ENCODE data around the gene SFXN2.
A peak's percentile ranks its signal among the peaks of the same experiment; 100 is the strongest.

SFXN2 gene

DNA sequence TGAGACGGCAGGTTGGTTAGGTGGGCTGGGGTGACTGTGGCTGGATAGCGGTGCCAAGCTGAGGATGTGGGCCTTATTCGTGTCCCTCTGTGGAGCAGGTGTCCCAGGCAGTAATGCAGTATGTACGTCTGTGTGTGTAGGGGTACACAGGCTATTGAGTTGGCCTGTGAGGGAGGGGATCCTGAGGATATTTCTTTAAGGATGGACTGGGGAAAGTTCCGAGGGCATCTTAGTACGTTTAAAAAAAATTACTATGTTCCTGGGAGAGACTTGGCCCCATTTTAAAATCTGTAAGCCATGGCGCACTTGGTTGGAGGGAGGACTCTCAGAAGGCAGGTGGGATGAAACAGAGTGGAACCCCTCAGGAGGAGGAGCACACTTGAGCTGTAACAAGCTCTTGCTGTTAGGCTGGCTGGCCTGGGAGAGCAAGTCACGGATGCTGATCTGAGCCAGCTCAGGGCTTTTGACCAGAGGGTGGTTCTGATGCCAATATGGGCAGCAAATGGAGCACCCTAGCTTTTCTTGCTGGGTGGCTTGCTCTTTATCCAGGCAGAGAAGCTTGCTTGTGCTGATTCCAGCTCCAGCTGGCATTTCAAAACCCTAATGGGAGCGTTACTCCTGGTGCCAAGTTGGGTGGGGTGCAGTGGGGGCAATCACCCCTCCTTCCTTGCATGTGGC is 30.1 kb downstream of the SFXN2 start:
- H3K27me3 ChIP-seq (ENCODE audit: control insufficient read depth, low read length), result no peaks in the 10 kb centered on the region
- peaks cover 12% of the 10 kb centered on the region for H3F3A ChIP-seq (ENCODE audit: control insufficient read depth, insufficient read depth)
- H3K4me3 ChIP-seq (ENCODE audit: low read length), result peak overlapping the region; percentile 90
- TF ChIP-seq CTCF (IDR thresholded peaks at IDR 0.05; ENCODE audit: low read depth, low read length, poor library complexity, severe bottlenecking), result no peak
- TF ChIP-seq EZH2phosphoT487 (IDR thresholded peaks at IDR 0.05; ENCODE audit: borderline replicate concordance, low read length), result no peak
- no peaks in the 10 kb centered on the region for H3K36me3 ChIP-seq (ENCODE audit: control insufficient read depth, low read length)
- no peaks in the 10 kb centered on the region for H4K20me1 ChIP-seq (ENCODE audit: control insufficient read depth, insufficient read depth, low read depth, low read length)
- peaks cover 31% of the 10 kb centered on the region for H3K4me1 ChIP-seq (ENCODE audit: control insufficient read depth, low read length)
- H3K79me2 ChIP-seq (ENCODE audit: control insufficient read depth, low read length), result peaks cover 47% of the 10 kb centered on the region
- no peaks in the 10 kb centered on the region; the same call in 1 of the 2 replicates for H3K9me2 ChIP-seq (replicated peaks; ENCODE audit: control insufficient read depth, low read length)
- no peaks in the 10 kb centered on the region for H3K9me3 ChIP-seq (ENCODE audit: control insufficient read depth, insufficient read depth, low read length)
- no peak overlapping the region for H3K27ac ChIP-seq (ENCODE audit: low read depth, low read length)
- H3K4me2 ChIP-seq (ENCODE audit: low read length), result peak overlapping the region; percentile 83

- peaks cover 29% of the 10 kb centered on the region for H3K4me1 ChIP-seq (ENCODE audit: control insufficient read depth, low read length)
- H4K20me1 ChIP-seq (ENCODE audit: control insufficient read depth, insufficient read depth, low read depth, low read length), result no peaks in the 10 kb centered on the region
- H3K79me2 ChIP-seq (ENCODE audit: control insufficient read depth, low read length), result peaks cover 49% of the 10 kb centered on the region
- no peak overlapping the region for H3K27ac ChIP-seq (ENCODE audit: low read depth, low read length)
- H3K4me2 ChIP-seq (ENCODE audit: low read length), result peak overlapping the region; percentile 83
- no peaks in the 10 kb centered on the region; the same call in 1 of the 2 replicates for H3K9me2 ChIP-seq (replicated peaks; ENCODE audit: control insufficient read depth, low read length)
- H3K27me3 ChIP-seq (ENCODE audit: control insufficient read depth, low read length), result no peaks in the 10 kb centered on the region
- TF ChIP-seq CTCF (IDR thresholded peaks at IDR 0.05; ENCODE audit: low read depth, low read length, poor library complexity, severe bottlenecking) (no peak), EZH2phosphoT487 (IDR thresholded peaks at IDR 0.05; ENCODE audit: borderline replicate concordance, low read length) (no peak)
- H3F3A ChIP-seq (ENCODE audit: control insufficient read depth, insufficient read depth), result peaks cover 8% of the 10 kb centered on the region
- H3K4me3 ChIP-seq (ENCODE audit: low read length), result peak overlapping the region; percentile 90
- no peaks in the 10 kb centered on the region for H3K9me3 ChIP-seq (ENCODE audit: control insufficient read depth, insufficient read depth, low read length)
- no peaks in the 10 kb centered on the region for H3K36me3 ChIP-seq (ENCODE audit: control insufficient read depth, low read length)
Measured at GRCh38 chr10:102745157-102745556, 30.7 kb downstream of the SFXN2 start.

GRCh38 chr10:102752266-102752930 is 38.0 kb downstream of the SFXN2 start:
- Histone ChIP-seq H3K27me3 (ENCODE audit: control insufficient read depth, low read length) (no peaks in the 10 kb centered on the region), H3K4me1 (ENCODE audit: control insufficient read depth, low read length) (no peaks in the 10 kb centered on the region), H3K4me2 (ENCODE audit: low read length) (no peak overlapping the region), H3K36me3 (ENCODE audit: control insufficient read depth, low read length) (no peaks in the 10 kb centered on the region; the same call in 1 of the 2 replicates), H3F3A (ENCODE audit: control insufficient read depth, insufficient read depth) (no peaks in the 10 kb centered on the region), H3K79me2 (ENCODE audit: control insufficient read depth, low read length) (peaks cover 60% of the 10 kb centered on the region), H3K27ac (ENCODE audit: low read depth, low read length) (no peak overlapping the region), H3K9me3 (ENCODE audit: control insufficient read depth, insufficient read depth, low read length) (no peaks in the 10 kb centered on the region), H3K9me2 (replicated peaks; ENCODE audit: control insufficient read depth, low read length) (no peaks in the 10 kb centered on the region), H3K4me3 (ENCODE audit: low read length) (no peak overlapping the region), H4K20me1 (ENCODE audit: control insufficient read depth, insufficient read depth, low read depth, low read length) (0 out of 2 replicates have a peak, but pooled peaks cover 5% of the 10 kb centered on the region)
- no peak for TF ChIP-seq EZH2phosphoT487 (IDR thresholded peaks at IDR 0.05; ENCODE audit: borderline replicate concordance, low read length)
